GM19043 (cell line): Measurements from ENCODE around the gene MRPL20.
"Not testable (repeated sequence)": the region's sequence is repeated elsewhere in the genome, so short reads cannot be mapped to it uniquely, and the experiment has no call there.

Source experiments
- ATAC-seq: cut with Tn5 transposase; IDR thresholded peaks from one replicate; pipeline ENCODE4 v1.9.1; 2021; ENCODE audit warnings: low read depth; ENCODE audit not compliant: unreplicated experiment

MRPL20 gene

GRCh38 chr1:1427106-1427819 is 20.2 kb upstream of the MRPL20 start:
- ATAC-seq: no peak

- ATAC-seq: no peak
Observed at GRCh38 chr1:1426496-1427105, 19.5 kb upstream of the MRPL20 start.

- ATAC-seq: no peak
Observed at GRCh38 chr1:1425753-1426495, 18.8 kb upstream of the MRPL20 start.

- no peak for ATAC-seq
Observed at GRCh38 chr1:1425426-1425752, 18.3 kb upstream of the MRPL20 start.

DNA sequence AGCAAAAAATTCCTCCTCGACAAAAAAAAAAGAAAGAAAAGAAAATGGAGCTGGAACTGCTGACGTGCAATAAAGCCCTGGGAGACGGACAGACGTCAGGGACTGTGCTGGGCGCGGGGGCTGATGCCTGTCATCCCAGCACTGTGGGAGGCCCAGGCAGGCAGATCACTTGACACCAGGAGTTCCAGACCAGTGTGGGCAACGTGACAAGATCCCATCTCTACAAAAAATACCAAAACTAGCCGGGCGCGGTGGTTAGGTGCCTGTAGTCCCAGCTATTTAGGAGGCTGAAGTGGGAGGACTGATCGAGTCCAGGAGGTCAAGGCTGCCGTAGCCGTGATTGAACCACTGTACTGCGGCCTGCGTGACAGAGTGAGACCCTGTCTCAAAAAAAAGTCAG is 17.6 kb upstream of the MRPL20 start:
- no peak for ATAC-seq

- no peak for ATAC-seq
Observed at GRCh38 chr1:1423245-1423597, 16.1 kb upstream of the MRPL20 start.

DNA sequence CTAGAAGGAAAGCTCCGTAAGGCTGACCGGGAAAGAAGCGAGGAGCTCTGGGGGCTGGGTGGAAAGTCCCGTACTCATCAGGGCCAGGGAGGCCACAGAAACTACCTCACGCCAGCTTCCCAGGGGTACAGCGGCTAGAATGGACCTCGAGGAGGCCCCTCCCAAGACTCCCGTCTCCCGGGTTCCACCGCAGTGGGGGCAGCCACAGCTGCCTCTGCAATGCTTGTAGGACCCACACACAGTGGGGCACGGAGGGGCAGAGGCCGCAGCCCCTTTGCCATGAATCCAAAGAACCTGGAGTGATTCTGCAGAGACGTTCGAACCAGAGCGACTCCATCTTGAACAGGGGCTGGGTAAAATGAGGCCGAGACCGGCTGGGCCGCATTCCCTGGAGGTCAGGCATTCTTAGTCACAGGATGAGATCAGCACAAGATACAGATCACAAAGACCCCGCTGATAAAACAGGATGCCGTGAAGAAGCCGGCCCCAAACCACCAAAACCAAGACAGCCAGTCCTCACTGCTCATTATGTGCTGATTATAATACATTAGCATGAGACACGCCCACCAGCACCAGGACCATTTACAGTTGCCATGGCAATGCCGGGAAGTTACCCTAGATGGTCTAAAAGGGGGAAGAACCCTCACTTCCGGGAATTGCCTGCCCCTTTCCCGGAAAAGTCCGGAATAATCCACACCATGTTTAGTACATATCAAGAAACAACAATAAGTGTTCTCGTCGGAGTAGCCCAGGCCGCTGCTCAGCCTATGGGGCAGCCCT is 15.6 kb upstream of the MRPL20 start:
- ATAC-seq: no peak

GRCh38 chr1:1421907-1422464 is 14.9 kb upstream of the MRPL20 start:
- no peak for ATAC-seq

DNA sequence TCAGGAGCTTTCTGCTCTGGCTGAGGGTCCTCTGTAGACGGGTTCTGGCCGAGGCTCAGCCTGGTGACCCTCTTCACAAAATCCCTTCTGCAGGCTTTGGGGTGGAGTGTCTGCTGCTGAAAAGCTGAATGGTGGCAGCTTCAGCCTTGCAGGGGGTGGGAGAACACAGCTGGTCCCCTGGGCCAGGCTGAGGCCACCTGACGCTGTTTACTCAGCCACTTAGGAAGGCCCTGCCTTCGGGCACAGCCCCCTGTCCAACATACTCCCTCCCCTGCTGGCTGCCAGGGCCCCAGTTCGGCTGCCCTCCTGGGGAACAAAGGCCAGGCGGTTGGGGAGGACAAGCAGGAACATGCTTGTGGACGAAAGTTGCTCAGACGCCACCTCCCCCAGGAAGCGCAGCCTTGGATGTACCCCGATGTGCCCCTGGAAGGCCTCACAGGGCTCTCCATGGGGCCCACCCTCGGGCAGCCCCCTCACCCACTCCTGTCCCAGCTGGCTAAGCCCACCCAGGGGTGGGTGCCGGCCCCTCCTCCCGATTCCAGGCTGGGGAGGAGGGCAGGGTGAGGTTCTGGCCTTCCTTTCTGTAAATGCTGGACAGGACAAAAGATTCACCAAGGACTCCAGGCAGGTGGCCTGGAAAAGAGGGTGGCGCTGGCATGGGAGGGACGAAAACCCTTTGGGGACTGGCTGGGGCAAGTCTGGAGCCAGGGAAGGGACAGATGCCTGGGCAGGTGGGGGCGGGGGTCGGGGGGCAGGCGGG is 14.2 kb upstream of the MRPL20 start, which contains the start of gene ANKRD65:
Gene ANKRD65 (minus strand): TSS at position 130 of the 760 bp plus-strand sequence. CDS start 271 bp downstream, outside the sequence.
- ATAC-seq: no peak

DNA sequence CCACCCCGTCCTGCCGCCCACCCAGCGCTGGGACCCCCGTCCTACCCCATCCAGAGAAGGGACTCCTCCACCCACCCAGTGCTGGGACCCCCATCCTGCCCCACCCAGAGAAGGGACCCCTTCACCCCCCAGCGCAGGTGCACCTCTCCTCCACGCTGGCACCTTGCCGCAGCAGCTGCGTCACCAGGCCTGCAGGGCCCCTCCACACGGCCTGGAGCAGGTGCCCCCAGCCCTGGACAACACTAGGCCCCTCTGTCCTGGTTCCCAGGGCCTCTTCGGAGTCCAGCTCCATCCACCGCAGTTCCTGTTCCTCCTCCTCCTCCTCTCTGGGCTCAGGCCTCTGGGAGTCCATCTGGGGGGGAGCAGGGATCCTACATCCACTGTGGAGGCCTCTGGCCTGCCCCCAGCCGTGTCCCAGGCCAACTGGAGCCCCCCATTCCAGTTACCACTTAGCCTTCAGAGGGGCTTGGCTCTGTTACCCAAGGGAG is 13.6 kb upstream of the MRPL20 start:
- no peak for ATAC-seq

DNA sequence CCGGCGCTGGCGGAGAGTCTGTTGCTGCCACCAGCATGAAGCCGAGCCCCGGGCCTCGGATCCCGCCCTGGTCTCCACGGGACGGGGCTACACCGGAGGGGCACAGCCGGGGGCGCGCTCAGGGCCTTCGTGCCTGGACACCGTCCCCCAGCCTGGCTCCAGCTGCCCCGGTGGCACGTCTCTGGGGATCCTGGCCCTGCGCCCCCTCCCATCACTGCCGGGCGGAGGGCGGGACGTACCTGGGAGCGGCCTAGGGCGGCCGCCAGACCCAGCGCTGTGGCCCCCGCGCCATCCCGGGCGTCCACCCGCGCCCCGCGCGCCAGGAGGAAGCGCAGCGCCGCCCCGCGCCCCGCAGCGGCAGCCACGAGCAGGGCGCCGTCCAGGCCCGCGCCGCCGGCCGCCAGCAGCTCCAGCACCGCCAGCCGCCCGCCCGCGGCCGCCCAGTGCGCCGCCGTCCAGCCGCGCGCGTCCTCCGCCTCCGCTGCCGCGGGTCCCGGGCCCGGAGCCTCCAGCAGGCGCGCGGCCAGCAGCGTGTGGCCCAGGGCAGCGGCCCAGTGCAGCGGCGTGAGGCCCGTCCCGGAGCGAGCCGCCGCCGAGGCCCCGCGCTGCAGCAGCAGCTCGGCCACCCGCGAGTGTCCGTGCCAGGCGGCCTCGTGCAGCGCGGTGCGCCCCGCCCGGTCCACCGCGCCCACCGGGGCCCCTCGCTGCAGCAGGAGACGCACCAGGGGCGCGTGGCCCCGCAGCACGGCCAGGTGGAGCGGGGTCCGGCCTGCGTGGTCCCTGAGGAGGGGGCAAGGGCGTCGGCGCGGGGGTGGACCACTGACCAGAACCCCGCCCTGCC is 12.9 kb upstream of the MRPL20 start:
- no peak for ATAC-seq

GRCh38 chr1:1419363-1419812 is 12.3 kb upstream of the MRPL20 start:
- ATAC-seq: no peak

GRCh38 chr1:1418464-1419362 is 11.6 kb upstream of the MRPL20 start:
- ATAC-seq: no peak

DNA sequence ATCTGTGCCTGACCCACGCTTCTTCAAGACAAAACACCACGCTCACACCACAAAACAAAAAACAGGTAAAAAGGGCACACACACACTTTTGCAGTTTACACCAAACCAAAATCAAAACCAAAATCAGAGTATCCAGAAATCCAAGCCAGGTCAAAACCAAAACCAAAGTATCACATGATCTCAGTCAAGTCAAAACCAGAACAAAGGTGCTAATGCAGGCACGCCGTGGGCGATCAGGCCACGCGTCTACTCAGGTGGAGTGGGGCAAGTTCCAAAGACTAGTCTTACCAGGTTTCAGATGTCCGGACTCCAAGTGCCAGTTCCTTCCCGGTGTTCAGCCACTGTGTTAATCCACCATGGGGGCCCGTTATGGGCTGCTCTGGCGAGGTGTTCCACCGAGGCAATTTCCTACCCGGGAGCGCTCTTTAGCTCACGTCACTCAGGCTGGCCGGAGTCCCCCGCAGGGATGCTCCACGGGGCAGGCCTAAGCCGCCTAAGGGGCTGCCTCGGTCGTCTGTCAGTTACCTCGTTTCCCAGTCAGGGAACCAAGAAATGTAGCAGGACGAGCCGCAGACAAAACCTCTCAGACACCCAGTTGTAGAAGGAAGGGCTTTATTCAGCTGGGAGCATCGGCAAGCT is 10.9 kb upstream of the MRPL20 start:
- not testable (repeated sequence) for ATAC-seq

GRCh38 chr1:1417396-1417795 is 10.3 kb upstream of the MRPL20 start:
- not testable (repeated sequence) for ATAC-seq

GRCh38 chr1:1415751-1416150 is 8.7 kb upstream of the MRPL20 start:
- no peak for ATAC-seq

DNA sequence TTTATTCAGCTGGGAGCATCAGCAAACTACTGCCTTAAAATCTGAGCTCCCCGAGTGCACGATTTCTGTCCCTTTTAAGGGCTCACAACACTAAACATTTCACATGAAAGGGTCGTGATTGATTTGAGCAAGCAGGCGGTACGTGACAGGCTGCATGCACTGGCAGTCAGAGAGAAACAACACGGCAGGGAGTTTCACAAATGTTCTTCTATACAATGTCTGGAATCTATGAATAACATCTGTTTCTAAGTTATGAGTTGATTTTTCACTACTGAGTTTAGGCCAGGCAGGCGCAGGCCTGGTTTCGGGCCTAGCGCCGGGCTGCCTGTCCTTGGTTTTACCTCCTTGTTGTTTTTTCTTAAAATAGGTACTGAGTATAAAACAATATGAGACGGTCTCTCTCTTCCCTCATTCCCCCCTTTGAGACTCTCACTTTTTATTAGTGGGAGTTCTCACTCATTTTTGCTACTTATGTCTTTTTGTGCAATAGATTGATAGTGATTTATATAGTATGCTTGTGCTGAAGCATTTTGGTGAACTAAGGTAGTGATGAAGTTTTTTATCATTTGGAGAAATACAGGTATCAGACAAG is 5.3 kb upstream of the MRPL20 start:
- not testable (repeated sequence) for ATAC-seq
